LNCaP clone FGC (cell line): ENCODE measurements around the gene CHRND.

ENCODE experiments used
- DNase-seq: peaks from one replicate; pipeline ENCODE4 v3.0.0-alpha.2; 2011; ENCODE audit warnings: low read depth
- H3K4me3 ChIP-seq: 2 replicates; pipeline ENCODE4 v1.5.1; 2011; ENCODE audit warnings: mild to moderate bottlenecking, low read depth, low read length, control low read depth
- TF ChIP-seq, protein P1 (sequence below): IDR thresholded peaks from 2 replicates; pipeline ENCODE4 v1.5.1; 2012; ENCODE audit warnings: mild to moderate bottlenecking; ENCODE audit not compliant: control insufficient read depth, insufficient read depth; ENCODE audit errors: extremely low read depth

The CHRND gene

DNA sequence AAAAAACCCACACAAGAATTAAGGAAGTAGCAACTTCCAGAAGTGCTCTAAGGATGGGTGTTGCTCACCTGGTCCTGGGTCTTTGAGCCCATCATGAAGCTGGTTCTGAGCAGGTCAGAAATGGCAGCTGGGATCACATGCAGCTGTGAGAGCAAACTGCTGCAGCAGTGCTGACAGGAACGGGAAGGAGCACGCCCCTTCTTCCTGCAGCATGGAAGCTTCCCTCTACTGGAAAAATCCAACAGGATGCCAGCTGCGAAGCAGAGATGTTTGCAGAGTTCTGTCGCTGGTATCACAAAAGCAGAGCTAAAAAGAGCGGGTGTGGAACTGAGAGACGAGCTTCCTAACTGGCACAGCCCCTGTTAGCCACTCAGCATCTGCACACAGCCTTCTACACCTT lies 58.3 kb downstream of the CHRND start:
- TF ChIP-seq, protein P1, sequence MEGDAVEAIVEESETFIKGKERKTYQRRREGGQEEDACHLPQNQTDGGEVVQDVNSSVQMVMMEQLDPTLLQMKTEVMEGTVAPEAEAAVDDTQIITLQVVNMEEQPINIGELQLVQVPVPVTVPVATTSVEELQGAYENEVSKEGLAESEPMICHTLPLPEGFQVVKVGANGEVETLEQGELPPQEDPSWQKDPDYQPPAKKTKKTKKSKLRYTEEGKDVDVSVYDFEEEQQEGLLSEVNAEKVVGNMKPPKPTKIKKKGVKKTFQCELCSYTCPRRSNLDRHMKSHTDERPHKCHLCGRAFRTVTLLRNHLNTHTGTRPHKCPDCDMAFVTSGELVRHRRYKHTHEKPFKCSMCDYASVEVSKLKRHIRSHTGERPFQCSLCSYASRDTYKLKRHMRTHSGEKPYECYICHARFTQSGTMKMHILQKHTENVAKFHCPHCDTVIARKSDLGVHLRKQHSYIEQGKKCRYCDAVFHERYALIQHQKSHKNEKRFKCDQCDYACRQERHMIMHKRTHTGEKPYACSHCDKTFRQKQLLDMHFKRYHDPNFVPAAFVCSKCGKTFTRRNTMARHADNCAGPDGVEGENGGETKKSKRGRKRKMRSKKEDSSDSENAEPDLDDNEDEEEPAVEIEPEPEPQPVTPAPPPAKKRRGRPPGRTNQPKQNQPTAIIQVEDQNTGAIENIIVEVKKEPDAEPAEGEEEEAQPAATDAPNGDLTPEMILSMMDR = no peak
- no peak for DNase-seq
- H3K4me3 ChIP-seq = no peak overlapping the region
